Measurements from ENCODE around the gene ATP6V0C.

DNA sequence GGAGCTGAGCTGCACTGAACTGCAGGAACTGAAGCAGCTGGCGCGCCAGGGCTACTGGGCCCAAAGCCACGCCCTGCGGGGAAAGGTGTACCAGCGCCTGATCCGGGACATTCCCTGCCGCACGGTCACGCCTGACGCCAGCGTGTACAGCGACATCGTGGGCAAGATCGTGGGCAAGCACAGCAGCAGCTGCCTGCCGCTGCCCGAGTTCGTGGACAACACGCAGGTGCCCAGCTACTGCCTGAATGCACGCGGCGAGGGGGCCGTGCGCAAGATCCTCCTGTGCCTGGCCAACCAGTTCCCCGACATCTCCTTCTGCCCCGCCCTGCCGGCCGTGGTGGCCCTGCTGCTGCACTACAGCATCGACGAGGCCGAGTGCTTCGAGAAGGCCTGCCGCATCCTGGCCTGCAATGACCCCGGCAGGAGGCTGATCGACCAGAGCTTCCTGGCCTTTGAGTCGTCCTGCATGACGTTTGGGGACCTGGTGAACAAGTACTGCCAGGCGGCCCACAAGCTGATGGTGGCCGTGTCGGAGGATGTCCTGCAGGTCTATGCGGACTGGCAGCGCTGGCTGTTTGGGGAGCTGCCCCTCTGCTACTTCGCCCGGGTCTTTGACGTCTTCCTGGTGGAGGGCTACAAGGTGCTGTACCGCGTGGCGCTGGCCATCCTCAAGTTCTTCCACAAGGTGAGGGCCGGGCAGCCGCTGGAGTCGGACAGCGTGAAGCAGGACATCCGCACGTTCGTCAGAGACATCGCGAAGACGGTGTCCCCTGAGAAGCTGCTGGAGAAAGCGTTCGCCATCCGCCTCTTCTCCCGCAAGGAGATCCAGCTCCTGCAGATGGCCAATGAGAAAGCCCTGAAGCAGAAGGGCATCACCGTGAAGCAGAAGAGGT is 17.3 kb upstream of the ATP6V0C start:
- TF ChIP-seq, protein P1, sequence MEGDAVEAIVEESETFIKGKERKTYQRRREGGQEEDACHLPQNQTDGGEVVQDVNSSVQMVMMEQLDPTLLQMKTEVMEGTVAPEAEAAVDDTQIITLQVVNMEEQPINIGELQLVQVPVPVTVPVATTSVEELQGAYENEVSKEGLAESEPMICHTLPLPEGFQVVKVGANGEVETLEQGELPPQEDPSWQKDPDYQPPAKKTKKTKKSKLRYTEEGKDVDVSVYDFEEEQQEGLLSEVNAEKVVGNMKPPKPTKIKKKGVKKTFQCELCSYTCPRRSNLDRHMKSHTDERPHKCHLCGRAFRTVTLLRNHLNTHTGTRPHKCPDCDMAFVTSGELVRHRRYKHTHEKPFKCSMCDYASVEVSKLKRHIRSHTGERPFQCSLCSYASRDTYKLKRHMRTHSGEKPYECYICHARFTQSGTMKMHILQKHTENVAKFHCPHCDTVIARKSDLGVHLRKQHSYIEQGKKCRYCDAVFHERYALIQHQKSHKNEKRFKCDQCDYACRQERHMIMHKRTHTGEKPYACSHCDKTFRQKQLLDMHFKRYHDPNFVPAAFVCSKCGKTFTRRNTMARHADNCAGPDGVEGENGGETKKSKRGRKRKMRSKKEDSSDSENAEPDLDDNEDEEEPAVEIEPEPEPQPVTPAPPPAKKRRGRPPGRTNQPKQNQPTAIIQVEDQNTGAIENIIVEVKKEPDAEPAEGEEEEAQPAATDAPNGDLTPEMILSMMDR (CRISPR knock-in tag; IDR thresholded peaks at IDR 0.05): no peak
- TF ChIP-seq KDM2A (CRISPR knock-in tag; IDR thresholded peaks at IDR 0.05; ENCODE audit: borderline replicate concordance, low read depth) (no peak), ZNF24 (IDR thresholded peaks at IDR 0.05) (no peak), RAD21 (CRISPR knock-in tag; IDR thresholded peaks at IDR 0.05) (no peak), RCOR2 (CRISPR knock-in tag; IDR thresholded peaks at IDR 0.05) (no peak), FOXM1 (CRISPR knock-in tag; IDR thresholded peaks at IDR 0.05) (no peak)
- TF ChIP-seq, protein P2, sequence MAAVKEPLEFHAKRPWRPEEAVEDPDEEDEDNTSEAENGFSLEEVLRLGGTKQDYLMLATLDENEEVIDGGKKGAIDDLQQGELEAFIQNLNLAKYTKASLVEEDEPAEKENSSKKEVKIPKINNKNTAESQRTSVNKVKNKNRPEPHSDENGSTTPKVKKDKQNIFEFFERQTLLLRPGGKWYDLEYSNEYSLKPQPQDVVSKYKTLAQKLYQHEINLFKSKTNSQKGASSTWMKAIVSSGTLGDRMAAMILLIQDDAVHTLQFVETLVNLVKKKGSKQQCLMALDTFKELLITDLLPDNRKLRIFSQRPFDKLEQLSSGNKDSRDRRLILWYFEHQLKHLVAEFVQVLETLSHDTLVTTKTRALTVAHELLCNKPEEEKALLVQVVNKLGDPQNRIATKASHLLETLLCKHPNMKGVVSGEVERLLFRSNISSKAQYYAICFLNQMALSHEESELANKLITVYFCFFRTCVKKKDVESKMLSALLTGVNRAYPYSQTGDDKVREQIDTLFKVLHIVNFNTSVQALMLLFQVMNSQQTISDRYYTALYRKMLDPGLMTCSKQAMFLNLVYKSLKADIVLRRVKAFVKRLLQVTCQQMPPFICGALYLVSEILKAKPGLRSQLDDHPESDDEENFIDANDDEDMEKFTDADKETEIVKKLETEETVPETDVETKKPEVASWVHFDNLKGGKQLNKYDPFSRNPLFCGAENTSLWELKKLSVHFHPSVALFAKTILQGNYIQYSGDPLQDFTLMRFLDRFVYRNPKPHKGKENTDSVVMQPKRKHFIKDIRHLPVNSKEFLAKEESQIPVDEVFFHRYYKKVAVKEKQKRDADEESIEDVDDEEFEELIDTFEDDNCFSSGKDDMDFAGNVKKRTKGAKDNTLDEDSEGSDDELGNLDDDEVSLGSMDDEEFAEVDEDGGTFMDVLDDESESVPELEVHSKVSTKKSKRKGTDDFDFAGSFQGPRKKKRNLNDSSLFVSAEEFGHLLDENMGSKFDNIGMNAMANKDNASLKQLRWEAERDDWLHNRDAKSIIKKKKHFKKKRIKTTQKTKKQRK (IDR thresholded peaks at IDR 0.05; ENCODE audit: low read length): no peak
- TF ChIP-seq, protein P3, sequence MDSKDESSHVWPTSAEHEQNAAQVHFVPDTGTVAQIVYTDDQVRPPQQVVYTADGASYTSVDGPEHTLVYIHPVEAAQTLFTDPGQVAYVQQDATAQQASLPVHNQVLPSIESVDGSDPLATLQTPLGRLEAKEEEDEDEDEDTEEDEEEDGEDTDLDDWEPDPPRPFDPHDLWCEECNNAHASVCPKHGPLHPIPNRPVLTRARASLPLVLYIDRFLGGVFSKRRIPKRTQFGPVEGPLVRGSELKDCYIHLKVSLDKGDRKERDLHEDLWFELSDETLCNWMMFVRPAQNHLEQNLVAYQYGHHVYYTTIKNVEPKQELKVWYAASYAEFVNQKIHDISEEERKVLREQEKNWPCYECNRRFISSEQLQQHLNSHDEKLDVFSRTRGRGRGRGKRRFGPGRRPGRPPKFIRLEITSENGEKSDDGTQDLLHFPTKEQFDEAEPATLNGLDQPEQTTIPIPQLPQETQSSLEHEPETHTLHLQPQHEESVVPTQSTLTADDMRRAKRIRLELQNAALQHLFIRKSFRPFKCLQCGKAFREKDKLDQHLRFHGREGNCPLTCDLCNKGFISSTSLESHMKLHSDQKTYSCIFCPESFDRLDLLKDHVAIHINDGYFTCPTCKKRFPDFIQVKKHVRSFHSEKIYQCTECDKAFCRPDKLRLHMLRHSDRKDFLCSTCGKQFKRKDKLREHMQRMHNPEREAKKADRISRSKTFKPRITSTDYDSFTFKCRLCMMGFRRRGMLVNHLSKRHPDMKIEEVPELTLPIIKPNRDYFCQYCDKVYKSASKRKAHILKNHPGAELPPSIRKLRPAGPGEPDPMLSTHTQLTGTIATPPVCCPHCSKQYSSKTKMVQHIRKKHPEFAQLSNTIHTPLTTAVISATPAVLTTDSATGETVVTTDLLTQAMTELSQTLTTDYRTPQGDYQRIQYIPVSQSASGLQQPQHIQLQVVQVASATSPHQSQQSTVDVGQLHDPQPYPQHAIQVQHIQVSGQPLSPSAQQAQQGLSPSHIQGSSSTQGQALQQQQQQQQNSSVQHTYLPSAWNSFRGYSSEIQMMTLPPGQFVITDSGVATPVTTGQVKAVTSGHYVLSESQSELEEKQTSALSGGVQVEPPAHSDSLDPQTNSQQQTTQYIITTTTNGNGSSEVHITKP (CRISPR knock-in tag; IDR thresholded peaks at IDR 0.05; ENCODE audit: low read depth): no peak
